ENCODE measurements around the gene EFCAB6. TPM values are rescaled to one million over a fixed set of nuclear protein-coding genes. Genes with fewer than 3 reads are reported as not detected.

The EFCAB6 gene
- total and polyA plus RNA-seq, 2 donors (not counting 3 experiments of a cell fraction or from before 2014, with no cell fraction given), result 0.07 to 0.31 TPM

DNA sequence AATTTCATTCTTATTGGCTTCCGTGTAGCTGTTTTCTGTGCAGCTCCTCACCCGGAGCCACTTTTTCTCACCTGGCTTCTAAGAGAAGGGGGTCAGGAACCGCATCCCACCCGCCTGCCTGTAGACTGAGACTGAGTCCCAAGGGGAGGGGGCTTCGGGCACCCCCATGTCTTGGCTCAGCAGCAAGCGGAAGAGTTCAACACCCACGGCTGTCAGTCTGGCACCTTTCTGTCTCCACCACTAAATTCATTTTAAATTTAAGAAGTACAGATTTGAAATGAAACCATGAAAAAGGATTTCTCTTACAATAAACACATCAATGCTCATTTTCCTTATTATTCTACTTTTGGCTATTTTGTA lies 66.7 kb downstream of the EFCAB6 start:
- TF ChIP-seq POLR2AphosphoS5 (IDR thresholded peaks at IDR 0.05; ENCODE audit: insufficient read depth, low read depth, low read length) (no peak), EZH2 (IDR thresholded peaks at IDR 0.05; ENCODE audit: borderline replicate concordance, low read depth, low read length, severe bottlenecking) (no peak), JUN (IDR thresholded peaks at IDR 0.05; ENCODE audit: borderline replicate concordance, insufficient read depth, insufficient read length, low read depth) (no peak), MYC (IDR thresholded peaks at IDR 0.05; ENCODE audit: low read depth, low read length) (no peak)
- TF ChIP-seq, protein P1, sequence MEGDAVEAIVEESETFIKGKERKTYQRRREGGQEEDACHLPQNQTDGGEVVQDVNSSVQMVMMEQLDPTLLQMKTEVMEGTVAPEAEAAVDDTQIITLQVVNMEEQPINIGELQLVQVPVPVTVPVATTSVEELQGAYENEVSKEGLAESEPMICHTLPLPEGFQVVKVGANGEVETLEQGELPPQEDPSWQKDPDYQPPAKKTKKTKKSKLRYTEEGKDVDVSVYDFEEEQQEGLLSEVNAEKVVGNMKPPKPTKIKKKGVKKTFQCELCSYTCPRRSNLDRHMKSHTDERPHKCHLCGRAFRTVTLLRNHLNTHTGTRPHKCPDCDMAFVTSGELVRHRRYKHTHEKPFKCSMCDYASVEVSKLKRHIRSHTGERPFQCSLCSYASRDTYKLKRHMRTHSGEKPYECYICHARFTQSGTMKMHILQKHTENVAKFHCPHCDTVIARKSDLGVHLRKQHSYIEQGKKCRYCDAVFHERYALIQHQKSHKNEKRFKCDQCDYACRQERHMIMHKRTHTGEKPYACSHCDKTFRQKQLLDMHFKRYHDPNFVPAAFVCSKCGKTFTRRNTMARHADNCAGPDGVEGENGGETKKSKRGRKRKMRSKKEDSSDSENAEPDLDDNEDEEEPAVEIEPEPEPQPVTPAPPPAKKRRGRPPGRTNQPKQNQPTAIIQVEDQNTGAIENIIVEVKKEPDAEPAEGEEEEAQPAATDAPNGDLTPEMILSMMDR (IDR thresholded peaks at IDR 0.05; ENCODE audit: extremely low read depth in 1 of 2, insufficient read depth in 1 of 2, low read depth in 1 of 2, low read length in 2 of 2), result no peak
- CTCF ChIA-PET, result no interaction called here
- Histone ChIP-seq H4K20me1 (replicated peaks; ENCODE audit: control insufficient read depth, extremely low read depth, insufficient read depth, low read length) (no peaks in the 10 kb centered on the region), H3K4me3 (replicated peaks in 1 of 3; ENCODE audit: insufficient read depth in 1 of 3, low read depth in 1 of 3, low read length in 3 of 3) (no peak overlapping the region), H3K9me1 (replicated peaks; ENCODE audit: control insufficient read depth, extremely low read depth, insufficient read depth, low read length) (no peaks in the 10 kb centered on the region), H3K27ac (ENCODE audit: insufficient read depth, low read depth, low read length) (no peak overlapping the region), H2AFZ (ENCODE audit: low read depth, low read length) (no peak overlapping the region), H3K36me3 (ENCODE audit: control insufficient read depth in 2 of 2, extremely low read depth in 1 of 2, insufficient read depth in 2 of 2, low read length in 2 of 2) (no peaks in the 10 kb centered on the region), H3K79me2 (ENCODE audit: control insufficient read depth, insufficient read depth, low read length) (no peaks in the 10 kb centered on the region), H3K4me1 (ENCODE audit: control insufficient read depth, extremely low read depth, insufficient read depth, low read length) (no peaks in the 10 kb centered on the region), H3K27me3 (ENCODE audit: control insufficient read depth in 2 of 2, insufficient read depth in 2 of 2, low read length in 2 of 2) (no peaks in the 10 kb centered on the region), H3K4me2 (ENCODE audit: insufficient read depth, low read length) (no peak overlapping the region), H3K9ac (replicated peaks; ENCODE audit: extremely low read depth, insufficient read depth, low read length) (no peak overlapping the region), H3K9me3 (replicated peaks; ENCODE audit: control insufficient read depth, insufficient read depth, low read length) (no peaks in the 10 kb centered on the region)
- dilution Hi-C loops (cut with MboI; ENCODE audit: extremely low pct_ligation_motif_present, low sequenced_read_pairs) (no loop called here), intact Hi-C loops (cut with micrococcal nuclease) (no loop called here)
- no TSS peak for BruUV-seq (replicated peaks)
- FAIRE-seq (no peak), DNase-seq (ENCODE audit: low read depth, low spot score) (no peak)
- POLR2A ChIA-PET, result no interaction called here

Measured in endothelial cell of umbilical vein (primary cell).